ENCODE results near the gene CLRN1.

CLRN1 gene

DNA sequence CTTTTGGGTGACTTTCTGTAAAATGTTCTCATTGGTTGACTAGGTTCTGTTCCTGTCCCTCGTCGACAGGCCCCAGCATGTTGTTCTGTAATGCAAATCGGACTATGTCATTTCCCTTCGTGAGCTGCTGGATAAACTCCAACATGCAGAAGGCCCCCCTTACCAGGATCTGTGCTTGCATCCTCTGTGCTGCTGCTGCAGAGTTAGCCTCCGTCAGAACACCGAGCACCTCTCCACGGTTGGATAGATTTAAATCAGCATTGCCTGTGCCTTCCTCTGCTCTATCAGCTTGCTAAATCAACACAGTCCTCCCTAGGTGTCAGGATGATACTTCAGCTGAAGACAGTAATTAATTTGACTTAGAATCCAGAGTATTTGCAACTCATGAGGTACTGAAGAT is 54.6 kb downstream of the CLRN1 start:
- no peak for DNase-seq

DNA sequence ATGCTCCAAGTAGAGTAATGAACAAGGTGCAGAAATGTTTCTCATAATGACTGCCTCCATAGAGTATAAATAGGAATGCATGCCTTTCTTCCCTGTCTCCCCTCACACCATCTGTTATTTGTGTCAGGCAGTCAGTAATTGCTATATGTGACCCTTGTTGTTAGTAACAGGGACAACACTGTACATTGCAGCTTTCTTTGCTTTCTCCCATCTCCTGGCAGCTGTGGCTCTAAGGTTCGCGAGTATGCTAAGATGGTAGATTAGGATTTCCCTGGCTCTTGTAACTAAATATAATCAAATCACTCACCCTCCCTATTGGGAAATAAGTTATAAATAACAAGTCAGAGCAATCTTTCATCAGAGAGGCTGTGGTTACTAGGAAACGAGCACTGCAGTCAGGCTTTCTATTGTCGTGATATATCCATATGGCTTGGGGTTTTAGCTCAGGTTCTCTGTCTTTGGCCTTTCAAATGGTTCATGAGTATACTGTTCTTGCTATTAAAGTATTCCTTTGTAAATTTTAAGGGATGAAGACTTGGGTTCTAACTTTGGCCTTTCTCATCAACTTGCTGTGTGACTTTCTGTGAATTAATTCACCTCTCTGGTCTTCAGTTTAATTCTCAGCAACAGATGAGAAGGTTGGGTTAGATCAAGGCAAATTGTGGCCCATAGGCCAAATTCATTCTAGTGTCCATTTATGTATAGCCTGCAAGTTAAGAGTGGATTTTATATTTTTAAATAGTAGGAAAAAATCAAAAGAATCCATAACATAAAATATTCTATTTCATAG is 59.2 kb downstream of the CLRN1 start:
- no peak for DNase-seq

DNA sequence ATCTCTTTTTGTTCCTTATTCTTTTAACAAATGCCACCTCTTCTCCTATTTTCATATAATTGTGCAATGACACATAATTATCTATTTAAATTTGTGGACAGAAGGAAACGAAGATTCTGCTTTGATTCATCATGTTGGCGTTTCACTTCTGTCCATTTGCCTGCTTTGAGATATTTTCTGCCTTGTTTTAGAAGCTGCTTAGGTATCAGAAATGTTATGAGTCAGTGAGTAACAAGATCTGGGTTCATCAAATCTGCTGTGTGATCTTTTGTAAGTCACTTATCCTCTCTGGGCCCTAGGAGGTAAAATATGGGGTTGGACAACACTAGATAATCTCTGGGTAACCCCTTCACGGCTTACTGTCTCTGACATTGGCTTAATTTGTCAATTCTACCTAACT is 60.0 kb downstream of the CLRN1 start:
- DNase-seq = no peak

DNA sequence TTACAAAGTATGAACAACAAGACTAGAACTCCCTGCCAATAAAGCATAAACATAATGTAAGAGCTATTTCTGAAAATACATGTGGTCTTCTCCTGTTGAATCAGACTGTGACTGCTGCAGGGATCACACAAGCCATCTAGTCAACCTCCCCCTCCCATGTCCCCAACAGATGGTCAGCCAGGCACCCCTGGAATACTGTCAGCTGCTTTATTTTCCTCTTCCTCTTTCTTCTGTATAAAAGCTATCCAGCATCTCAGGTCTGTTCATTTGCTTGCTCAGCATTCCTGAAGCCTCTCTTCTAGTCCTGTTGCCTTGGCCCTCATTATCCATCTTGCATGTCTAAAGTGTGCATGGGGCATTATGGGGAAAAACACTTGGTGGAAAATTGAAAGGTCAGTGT is 60.8 kb downstream of the CLRN1 start:
- DNase-seq = no peak

DNA sequence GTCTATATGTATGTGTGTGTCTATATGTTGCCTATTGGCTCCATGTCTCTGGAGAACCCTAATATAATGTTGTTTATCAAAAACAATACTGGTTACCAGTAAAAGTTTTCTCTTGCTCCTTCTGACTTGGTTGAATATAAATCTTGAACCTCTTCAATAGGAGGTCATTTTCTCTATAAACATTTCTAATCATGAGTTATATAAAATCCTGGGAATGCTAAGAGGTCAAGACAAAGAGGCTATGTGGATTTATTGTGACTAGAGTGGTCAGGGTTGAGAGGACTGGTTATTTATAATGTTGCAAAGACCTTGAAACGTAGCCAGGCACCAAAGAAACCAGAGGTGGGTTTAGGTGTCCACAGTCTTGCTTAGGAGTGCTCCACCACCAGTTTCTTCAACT is 66.1 kb downstream of the CLRN1 start:
- no peak for DNase-seq

DNA sequence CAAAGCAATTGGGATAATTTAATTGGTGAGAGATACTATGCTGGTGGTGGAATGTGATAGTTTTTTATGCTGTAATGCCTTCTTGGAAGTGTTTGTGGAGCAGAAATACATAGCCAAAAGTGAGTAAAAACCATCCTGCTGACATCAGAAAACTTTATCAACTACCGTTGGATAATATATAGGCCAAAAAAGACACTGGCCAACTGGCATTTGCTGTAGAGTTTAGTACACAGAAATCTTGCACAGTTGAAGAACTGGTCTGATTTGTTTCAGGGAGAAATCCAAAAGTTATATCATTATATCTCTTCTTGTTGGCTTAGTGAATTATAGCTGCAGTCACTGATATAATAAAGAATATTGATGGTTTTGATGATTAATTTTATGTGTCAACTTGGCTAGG is 66.8 kb downstream of the CLRN1 start:
- DNase-seq = no peak

DNA sequence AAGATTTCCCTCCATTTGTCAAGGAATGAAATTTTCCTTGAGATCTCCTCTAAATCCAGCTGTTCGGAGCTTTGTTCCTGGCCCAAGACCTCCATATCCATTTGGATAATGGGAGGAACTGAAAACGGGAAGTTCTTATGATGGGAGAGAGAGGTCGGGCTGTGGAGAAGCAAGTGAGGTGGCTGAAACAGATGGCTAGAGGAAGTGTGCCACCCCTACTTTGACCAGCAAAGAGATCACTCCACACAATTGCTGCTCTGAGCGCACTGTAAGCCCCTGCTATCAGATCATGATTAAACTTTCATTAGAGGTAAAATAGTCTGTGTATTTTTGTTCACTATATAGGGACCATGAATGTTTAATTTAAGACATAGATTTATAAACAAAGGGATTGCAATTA is 67.2 kb downstream of the CLRN1 start, which contains the start of gene MINDY4B:
Gene MINDY4B, minus strand, starts transcription at position 101 of the 400 bp plus-strand sequence. Its CDS starts 0 bp downstream, at position 101.
- no peak for DNase-seq

DNA sequence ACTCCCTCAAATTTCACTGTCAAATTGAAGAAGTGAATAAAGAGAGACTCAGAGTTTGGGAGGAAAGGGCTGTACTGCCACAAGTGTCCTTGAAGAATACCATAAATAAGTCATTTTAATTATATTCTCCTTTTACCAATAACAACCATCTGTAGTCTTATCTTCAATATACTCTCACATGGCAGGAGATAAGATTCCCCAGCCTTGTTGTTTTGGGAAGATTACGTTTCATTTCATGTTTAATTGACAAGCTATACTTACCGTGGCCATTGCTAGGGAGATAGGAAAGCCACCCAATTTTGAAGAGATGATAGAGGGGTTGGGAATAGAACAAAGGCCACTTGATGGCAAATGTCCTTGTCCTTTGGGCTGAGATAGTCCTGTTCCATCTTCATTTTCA is 69.5 kb downstream of the CLRN1 start:
- no peak for DNase-seq

DNA sequence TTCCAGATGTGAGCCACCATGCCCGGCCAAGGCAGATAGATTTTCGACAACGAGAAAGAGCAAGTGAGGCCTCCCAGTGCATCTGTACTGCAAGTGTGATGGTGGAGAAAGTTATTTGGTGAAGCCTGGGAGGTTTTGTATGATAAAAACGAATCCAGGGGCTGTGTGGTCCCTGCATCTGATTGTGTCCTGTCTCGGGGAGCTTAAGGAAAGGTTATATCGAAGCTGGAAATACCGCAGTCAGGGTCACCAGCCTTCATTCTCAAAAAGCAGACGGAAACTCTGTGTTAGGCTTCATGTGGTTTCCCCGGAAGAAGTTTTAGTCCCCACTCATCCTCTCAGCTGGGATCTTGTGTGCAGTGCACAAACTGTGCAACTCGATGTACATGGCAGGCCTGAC is 70.7 kb downstream of the CLRN1 start:
- DNase-seq = no peak

DNA sequence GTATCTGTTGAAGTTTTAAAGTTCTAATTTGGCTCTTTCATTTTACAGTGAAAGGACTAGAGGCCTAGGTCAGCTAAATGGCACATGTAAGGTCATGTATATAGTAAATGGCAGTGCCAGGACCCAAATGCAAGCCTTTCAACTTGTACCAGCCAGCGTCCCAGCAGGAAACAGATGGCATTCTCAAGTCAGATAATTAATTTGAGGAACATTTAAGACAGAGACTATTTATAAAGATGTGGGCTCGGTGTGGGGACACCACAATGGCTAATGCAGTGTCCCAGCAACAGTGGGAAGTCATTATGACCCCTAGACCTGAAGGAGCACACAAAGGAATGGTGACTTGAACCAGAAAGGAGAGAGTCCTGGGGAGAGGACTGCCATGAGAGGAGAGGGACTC is 73.4 kb downstream of the CLRN1 start:
- no peak for DNase-seq

DNA sequence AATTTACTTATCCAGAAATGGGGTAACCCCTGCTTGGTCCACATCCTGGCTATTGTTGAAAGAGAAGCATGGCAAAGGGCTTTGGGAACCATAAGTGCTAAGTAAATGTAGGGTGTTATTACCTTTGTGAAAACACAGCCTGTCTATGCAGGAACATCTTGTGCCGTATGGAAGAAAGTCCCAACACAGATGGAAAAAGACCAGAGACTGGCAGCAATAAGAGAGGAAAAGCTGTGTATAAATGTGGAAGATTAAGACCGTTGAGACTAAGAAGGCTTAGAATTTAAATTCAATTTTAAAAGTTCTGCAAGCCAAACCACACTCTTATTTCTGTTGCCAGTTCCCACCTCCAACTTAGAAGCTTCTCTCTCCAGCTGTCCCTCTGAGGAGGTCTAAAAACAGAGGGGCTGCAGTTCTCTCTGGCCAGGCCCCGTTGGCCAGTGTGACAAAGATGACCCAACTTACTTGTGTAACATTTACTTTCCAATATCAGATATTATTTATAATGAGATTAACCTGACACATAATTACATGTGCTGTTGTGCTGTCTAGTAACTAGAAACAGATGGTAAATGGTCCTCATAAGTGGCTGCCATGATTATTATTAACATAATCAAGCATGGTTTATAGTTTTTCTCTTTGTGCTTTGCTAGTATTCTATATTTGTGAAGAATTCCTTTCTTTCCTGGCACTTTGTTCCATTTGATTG is 74.3 kb downstream of the CLRN1 start:
- no peak for DNase-seq

DNA sequence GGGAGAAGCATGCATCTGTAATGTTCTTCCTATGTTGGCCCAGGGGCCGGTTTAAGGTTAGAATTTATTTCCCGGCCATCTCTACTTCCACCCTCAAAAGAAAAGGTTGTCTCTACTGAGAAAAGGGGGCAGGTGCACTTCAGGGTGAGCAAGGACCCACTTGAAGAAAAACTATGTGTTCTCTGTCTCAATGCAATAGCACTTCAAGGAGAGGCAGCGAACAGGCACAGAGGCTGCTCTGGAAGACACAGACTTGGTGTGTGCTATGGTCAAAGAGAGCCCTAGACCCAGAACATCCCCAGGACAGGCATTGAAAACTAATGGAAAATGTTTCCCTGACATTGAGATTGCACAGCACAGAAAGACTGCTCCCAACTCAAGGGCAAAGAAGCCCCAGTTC is 74.9 kb downstream of the CLRN1 start:
- DNase-seq = no peak

DNA sequence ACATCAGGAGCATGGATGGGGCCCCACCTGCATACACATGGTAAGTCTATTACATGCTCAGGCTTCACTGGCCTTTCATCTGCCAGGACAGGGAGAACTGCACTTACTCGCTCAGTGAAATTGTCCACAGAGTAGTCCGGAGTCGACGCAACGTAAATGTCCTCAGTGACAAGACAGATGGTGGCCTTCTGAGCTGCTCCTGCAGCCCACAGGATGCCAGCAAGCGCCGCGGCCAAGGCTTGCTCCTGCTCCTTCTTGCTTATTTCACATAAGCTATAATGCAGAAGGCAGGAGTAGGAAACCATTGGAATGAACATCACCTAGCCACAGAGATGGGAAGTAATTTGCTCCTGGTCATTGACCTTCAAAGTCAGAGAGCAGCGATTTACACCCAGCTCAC is 81.7 kb downstream of the CLRN1 start:
- DNase-seq = no peak

DNA sequence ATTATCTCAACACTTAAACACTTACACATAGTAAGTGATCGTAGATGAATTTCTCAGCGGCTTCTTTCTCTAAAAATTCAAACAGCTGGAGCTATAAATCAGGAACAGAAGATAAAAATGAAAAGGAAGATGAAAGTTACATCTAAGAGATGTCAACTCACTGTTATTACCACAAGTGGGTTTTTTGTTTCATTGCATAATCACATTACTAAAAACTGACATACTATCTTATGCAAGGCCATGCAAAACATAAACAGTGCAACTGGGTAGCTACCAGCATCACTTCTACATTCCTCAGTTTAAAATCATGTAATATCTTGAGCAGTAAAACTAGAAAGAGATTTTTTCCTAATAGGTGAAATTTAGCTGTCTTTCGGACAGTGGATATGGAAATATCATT is 82.2 kb downstream of the CLRN1 start:
- DNase-seq = no peak

DNA sequence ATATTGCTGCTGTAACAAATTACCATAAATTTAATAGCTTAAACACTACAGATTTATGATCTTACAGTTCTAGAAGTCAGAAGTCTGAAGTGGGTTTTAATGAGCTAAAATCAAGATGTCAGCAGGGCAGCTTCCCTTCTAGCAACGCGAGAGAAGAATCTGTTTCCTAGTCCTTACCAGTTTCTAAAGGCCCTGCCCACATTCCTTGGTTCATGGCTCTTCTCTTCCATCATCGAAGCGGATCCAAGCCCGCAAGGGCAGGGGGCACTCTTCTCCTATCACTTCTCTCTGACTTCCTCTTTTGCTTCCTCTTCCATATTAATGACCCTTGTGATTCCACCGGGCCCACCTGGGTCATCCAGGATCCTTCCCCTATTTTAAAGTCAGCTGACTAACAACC is 83.4 kb downstream of the CLRN1 start:
- no peak for DNase-seq

DNA sequence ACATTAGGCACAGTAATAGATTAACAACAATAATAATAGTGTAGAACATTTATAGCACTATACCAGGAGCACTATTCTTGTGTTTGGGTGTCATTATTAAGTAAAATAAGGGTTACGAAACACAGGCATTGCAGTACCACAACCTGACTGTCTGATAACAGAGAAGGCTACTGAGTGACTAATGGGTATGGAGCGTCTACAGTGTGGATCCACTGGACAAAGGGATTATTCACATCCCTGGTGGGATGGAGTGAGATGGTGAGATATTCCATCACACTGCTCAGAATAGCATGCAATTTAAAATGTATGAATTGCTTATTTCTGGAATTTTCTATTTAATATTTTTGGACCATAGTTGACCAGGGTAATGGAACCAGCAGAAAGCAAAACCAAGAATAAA is 85.5 kb downstream of the CLRN1 start:
- no peak for DNase-seq

DNA sequence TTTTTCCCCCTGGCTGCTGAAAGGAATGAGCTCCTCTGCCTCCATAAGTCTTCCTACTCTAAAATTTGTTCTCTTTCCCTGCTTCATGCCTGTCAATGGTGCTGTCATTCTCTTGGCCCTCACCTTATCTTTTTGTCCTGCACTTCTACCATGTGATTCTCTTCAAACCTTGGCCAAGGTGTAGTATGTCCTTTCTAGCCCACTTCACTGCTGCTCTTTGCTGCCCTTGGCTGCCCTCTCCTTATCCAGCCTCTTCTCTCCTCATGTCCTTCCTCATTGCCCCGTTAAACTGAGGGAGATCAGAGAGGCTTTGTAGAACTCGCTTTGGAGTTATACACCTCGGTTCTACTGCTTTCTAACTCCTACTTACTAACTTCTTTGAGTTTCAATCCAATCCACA is 87.0 kb downstream of the CLRN1 start:
- DNase-seq = no peak

DNA sequence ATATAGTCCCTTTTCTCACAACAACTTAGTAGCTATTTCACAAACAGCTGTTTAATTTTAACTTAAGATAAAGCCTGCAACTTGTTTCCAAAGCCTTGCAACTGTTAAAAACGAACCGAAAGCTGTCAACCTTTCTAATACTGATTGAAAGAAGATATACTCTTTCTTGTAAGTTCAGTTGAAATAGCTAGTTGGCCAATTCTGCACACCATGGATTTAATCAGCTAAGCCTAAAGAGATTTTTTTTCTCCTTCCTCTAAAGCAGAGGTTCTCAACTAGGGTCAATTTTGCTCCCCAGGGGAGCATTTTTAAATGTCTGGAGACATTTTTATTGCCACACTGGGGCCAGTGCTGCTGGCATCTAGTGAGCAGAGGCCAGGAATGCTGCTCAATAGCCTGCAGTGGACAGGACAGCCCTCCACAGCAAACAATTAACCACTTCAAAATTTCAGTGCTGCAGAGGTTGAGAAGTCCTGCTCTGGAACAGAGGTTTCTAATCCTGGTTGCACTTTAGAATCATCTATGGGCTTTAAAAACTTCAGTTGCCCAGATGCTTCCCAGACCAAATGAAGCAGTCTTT is 93.4 kb downstream of the CLRN1 start:
- DNase-seq = no peak

DNA sequence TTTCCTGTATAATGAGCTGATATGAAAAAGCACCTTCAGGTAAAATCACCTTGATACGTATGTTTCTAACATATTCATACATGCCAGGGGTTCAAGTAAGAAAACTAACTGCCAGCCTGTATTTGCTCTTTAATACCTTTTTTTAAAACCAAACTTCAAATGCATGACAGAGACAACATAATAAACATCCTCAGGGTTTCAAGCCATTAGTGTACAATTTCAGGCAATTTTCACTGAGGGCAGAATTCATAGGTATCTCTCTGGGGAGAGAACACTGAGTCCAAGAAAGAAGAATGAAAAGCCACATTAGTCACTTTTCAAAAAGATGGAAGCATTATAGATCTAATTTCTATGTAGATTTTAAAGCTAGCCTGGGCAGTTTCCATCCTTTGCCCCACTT is 94.2 kb downstream of the CLRN1 start:
- DNase-seq = no peak

DNA sequence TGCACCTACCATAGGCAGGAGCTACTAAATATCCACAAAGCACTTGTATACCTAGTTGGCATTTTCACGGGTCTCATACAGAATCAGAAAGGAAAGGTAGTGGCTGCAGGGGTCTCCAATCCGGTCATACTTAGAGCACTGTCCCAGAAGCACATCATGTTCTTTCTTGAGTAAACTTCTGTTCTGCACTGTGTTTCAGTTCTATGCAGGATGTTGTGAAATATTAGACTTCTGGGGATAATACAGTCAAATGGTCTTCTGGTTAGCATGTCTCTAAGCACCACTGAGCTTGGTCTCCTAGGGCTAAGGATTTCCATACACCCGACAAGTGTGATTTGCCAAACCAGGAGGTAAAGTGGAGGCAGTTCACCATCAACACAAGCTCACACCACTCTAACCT is 95.2 kb downstream of the CLRN1 start:
- DNase-seq = no peak

DNA sequence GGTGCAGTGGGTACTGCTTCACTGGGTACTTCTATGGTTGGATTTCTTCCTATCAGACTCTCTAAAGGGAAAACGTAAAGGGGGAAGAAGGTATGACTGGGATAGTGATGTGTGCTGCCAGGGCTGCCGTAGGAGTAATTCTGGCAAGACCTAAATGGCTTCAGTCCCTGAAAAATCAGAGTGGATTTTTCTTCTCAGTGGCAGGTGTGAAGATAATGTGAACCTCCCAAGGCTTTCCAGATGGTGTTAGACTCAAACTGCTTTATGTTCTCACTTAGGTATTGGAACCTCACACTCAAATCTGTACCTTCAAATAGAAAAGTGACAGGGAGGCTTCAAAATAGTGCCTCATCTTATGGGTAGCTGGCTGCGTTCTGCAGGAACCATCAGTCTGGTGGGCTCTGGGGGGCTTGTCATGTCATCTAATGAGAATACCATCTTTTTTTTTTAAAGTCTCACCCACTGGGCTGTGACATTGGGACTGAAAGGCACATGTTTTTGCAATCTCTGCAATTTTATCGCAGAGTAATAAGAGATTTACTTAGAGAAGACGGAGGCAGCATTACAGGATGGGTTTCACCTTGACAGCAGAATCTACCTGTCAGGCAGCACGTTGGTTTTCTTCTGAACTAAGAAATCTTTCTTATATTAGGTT is 95.8 kb downstream of the CLRN1 start:
- DNase-seq = no peak
